HG02852 (cell line): ENCODE data around the gene SLC39A1.

Experiments
- ATAC-seq: cut with Tn5 transposase; IDR thresholded peaks from one replicate; pipeline ENCODE4 v1.9.1; 2021; ENCODE audit warnings: mild to moderate bottlenecking, moderate library complexity; ENCODE audit not compliant: unreplicated experiment

SLC39A1 gene

GRCh38 chr1:153953859-153954365 is 9.4 kb downstream of the SLC39A1 start:
- no peak for ATAC-seq

DNA sequence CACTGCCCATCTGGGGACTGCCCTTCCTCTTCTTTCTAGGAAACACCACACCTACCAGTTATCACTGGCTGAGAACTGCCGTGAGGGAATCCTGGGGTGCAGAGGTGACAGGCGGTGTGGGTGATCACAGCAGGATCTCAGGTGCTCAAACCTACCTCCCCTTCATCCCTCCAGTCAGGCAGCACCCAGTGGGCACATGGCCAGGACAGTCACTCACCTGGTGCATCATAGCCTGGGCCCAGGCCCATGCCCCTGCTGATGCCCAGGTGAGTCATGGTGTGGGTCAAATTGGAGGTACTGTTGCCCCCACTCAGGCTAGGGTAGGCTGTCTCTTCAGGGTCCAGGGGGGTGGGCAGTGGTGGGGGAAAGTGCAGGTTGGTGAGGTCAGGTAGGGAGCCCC is 11.5 kb downstream of the SLC39A1 start:
- no peak for ATAC-seq

- ATAC-seq: no peak
Measured at GRCh38 chr1:153951183-153951582, 12.2 kb downstream of the SLC39A1 start.

GRCh38 chr1:153946622-153947241 is 16.6 kb downstream of the SLC39A1 start, which contains the start of gene DENND4B:
TSS of gene DENND4B (minus strand) at chr1:153946718. CDS start at chr1:153944374, 2,344 bp downstream.
- peak; percentile 64 for ATAC-seq

DNA sequence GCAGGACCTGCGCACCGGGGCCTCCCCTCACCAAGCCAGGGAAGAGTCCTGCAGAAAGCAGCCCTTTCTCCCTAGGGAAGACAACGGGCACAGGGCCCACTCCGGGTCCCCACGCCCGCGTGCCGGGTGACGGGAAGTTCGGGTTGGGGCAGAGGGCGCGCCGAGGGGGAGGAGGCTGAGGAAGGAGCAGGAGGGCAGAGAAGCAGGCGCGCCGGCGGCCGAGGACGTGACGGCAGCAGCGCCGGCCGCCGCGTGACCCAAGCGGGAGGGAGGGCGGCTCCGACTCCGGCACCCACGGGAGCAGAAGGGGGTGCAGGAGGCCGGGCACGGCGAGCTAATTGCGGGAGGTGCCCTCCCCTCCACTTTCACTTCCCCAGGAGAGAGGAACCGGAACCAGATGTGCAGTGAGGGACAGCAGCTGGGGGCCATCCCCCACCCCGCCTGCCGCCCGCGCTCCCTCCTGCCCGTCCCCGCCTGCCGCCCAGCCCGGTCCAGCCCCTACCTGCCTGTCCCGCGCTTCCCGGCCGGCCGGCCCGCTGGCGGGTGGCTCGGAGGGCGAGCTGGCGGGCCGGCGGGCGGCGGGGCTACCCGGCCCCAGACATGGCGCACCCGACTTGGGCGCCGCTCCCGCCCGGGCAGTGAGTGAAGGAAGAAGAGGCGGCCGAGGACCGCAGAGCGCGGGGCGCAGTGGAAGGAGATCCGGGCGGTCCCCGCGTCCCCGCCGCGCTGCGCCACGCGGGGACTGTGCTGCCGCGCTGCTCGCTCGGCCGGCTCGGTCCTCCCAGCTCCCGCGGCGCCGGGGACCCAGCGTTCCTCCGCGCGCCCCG is 17.3 kb downstream of the SLC39A1 start:
- ATAC-seq: peak; percentile 68

GRCh38 chr1:153945131-153945794 is 18.1 kb downstream of the SLC39A1 start:
- ATAC-seq: peak; percentile 5

GRCh38 chr1:153944827-153945117 is 18.6 kb downstream of the SLC39A1 start:
- ATAC-seq: no peak

- no peak for ATAC-seq
Measured at GRCh38 chr1:153944005-153944826, 19.1 kb downstream of the SLC39A1 start.

DNA sequence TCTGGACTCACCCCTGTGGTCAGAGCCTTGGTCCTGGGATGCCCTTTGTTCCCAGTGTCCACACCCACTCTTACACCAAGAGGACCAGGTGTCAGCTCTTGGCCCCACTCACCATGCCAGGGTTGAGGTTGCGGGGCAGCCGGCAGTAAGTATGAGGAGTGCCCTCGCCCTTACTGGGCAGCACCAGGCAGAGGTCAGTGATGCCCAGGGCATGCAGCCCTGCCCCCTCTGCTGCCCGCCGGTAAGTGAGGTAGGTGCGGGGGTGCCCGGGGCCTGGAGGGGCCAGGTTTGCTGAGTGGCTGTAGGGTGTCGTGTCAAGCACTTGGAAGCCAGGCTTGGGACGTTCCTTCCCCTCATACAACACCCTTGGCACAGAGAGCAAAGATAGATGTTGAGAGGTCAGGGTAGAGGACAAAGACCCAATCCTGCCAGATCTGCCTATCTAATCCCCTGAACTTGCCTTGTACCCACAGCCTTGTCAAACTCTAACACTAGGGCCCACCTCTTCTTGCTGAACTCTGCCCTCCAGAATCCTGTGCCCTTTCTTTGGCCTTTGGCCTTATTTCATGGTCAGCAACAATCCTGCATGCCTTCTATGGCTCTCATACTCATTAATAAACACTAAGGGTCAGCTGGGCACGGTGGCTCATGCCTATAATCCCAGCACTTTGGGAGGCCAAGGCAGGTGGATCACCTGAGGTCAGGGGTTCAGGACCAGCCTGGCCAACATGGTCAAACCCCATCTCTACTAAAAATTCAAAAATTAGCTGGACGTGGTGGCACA is 20.4 kb downstream of the SLC39A1 start:
- ATAC-seq: no peak

GRCh38 chr1:153941826-153942725 is 21.3 kb downstream of the SLC39A1 start:
- no peak for ATAC-seq

DNA sequence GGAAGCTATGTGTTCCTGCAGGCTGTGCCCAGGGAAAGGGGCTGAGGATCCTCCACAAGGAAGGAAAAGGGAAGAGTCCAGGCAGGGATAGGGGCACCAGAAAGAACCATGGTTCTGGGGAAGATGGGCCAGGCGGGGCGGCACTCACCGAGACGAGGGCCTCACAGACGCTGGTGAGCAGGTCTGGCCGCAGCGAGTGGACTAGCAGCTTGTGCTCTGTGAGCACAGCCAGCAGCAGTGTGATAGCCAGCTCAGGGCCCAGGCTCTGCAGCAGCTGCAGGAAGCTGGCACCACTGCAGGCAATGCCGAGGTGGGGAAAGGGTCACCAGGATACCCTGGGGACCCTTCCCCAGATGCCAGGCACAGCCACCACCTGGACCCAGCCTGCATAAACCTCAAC is 22.6 kb downstream of the SLC39A1 start:
- no peak for ATAC-seq

- ATAC-seq: no peak
Measured at GRCh38 chr1:153939476-153939875, 23.9 kb downstream of the SLC39A1 start.

- no peak for ATAC-seq
Measured at GRCh38 chr1:153938996-153939395, 24.3 kb downstream of the SLC39A1 start.

DNA sequence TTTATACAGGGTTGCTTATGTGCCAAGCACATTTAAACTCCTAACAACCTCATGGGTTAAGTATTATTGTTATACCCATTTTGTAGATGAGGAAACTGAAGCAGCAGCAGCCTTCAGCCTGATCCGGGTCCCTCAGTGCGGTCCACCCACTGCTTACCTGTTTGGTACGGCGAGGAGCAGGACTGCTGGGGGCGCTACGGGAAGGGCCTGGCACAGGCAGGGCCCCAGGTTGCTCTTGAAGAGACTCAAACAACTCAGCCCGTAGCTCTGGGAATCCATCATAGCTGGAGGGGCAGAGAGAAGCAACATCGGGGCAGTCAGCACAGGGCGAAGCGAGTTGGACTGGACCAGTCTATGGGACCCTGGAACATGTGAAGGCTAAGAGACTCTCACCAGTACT is 26.0 kb downstream of the SLC39A1 start:
- ATAC-seq: no peak

- ATAC-seq: no peak
Measured at GRCh38 chr1:153936011-153936802, 27.1 kb downstream of the SLC39A1 start.

DNA sequence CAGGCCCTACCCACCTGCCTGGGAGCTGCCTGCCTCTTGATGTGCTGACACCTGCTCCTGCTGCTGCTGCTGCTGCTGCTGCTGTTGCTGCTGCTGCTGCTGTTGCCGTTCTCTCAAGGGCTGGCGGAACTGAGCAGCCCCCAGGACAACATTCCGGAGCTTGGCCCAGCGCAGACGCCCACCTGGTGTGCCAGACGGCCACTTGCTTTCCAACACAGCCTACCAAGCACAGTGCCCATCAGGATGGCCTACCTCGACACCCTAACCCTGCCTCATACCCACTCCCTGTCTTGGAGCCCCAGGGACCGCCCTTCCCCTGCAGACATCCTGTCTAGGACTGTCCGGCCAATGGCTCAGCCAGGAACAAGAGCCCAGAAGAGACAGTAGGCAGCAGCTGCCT is 28.6 kb downstream of the SLC39A1 start:
- ATAC-seq: no peak

DNA sequence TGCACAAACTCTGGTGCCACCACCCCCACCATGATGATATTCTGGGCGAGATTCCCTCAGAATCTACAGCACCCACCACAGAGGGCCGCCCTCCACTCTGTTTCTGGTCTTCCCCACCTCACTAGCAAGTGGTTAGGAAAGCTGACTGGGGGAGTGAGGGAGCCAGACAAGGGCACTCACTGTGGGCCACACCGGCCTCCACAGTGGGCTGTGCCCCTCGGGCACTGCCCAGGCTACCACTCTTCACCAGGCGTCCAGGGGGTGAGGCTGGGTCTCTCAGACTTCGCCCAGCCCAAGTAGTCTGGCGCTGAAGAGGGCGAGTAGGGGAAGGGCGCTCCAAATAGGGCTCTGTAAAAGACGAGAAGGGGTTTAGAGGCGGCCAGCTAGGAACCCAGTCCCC is 29.4 kb downstream of the SLC39A1 start:
- ATAC-seq: no peak

GRCh38 chr1:153933430-153933829 is 29.9 kb downstream of the SLC39A1 start:
- no peak for ATAC-seq
